ENCODE data around the gene NFKBIZ.
A peak's percentile ranks its signal among the peaks of the same experiment; 100 is the strongest.

NFKBIZ gene, protein sequence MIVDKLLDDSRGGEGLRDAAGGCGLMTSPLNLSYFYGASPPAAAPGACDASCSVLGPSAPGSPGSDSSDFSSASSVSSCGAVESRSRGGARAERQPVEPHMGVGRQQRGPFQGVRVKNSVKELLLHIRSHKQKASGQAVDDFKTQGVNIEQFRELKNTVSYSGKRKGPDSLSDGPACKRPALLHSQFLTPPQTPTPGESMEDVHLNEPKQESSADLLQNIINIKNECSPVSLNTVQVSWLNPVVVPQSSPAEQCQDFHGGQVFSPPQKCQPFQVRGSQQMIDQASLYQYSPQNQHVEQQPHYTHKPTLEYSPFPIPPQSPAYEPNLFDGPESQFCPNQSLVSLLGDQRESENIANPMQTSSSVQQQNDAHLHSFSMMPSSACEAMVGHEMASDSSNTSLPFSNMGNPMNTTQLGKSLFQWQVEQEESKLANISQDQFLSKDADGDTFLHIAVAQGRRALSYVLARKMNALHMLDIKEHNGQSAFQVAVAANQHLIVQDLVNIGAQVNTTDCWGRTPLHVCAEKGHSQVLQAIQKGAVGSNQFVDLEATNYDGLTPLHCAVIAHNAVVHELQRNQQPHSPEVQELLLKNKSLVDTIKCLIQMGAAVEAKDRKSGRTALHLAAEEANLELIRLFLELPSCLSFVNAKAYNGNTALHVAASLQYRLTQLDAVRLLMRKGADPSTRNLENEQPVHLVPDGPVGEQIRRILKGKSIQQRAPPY

DNA sequence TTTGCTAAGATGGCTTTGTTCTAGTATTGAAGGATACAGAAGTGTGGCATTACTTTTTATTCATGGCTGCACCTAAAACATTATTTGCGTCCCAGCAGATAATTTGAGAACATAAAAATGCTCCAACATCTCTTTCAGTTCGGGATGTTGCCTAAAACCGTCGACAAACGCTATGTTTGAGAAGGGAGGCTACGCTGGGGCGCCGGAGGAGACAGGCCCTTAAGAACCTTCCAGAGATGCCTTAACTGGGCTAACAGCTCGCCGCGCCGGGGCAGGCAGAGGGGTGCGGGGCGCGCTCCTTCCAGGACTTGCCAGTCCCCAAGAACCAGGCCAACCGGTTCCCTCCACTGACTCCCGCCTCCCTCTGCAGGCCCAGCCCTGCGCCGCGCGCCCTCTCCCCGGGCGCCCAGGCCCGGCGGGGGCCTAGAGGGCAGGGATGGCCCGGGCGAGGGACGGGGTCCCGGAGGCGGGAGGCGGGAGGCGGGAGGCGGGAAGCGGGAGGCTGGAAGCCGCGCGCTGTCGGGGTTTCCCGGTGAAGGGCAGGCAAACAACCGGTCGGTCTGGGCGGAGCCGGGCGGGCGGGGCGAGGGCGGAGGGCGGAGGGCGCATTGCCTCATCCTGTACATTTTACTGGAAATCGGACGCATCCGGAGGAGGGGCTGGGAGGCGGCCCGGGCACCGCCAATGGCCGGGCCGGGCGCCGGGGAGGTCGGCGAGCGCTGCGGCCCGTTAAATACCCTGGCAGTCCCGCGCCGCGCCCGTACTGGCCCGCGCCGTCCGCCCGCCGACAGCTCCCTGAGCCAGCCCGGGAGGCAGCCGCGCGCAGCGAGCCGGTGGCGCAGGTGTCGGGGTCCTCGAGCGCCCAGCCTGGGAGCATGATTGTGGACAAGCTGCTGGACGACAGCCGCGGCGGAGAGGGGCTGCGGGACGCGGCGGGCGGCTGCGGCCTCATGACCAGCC is at the start of gene NFKBIZ:
Gene NFKBIZ, plus strand, starts transcription at position 761 of the 960 bp plus-strand sequence. Its CDS starts 115 bp downstream, at position 876.
- in situ Hi-C loops (cut with HindIII; ENCODE audit: low pct_unique_long_range_greater_than_20kb, low sequenced_read_pairs): no loop called here
- TF ChIP-seq JUND (IDR thresholded peaks at IDR 0.05; ENCODE audit: low read depth): no peak
- peak; percentile 96 to 97 for DNase-seq (ENCODE audit: low read depth in 1 of 2, low spot score in 1 of 2)

DNA sequence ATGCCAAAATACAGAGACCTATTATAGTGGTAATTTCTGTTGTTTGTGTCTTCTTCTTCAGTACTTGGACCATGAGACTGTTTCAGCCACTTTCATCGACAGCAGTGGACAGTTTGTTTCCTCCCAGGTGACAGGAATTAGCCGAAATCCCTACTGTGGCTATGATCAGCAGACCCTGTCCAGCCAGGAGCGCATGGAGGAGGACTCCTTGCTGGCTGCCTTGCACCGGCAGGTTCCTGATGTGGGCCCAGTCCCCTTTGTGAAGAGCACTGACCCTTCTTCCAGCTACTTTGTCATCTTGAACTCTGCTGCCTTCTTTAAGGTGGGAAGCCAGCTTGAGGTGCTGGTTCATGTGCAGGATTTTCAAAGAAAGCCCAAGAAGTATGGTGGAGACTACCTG is 48.1 kb upstream of the NFKBIZ start:
- in situ Hi-C loops (cut with HindIII; ENCODE audit: low pct_unique_long_range_greater_than_20kb, low sequenced_read_pairs): no loop called here
- DNase-seq (ENCODE audit: low read depth in 1 of 2, low spot score in 1 of 2): no peak
- no peak for TF ChIP-seq JUND (IDR thresholded peaks at IDR 0.05; ENCODE audit: low read depth)

DNA sequence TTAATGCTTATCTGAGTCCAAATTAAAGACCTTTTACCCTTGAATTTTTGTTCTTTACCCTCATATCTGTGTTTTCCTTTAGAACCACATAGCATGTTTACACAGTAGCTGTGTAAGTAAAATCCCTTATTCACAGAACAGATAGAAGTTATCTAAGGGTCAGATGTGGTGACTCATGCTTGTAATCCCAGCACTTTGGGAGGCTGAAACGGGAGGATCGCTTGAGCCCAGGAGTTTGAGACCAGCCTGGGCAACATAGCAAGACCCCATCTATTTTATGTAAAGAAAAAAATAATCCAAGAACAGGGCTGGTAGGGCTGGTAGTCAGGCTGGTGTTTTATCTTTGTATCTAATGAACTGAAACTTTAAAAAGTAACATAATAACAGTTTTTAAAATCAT is 47.1 kb upstream of the NFKBIZ start:
- in situ Hi-C loops (cut with HindIII; ENCODE audit: low pct_unique_long_range_greater_than_20kb, low sequenced_read_pairs): no loop called here
- TF ChIP-seq JUND (IDR thresholded peaks at IDR 0.05; ENCODE audit: low read depth): no peak
- no peak for DNase-seq (ENCODE audit: low read depth in 1 of 2, low spot score in 1 of 2)

DNA sequence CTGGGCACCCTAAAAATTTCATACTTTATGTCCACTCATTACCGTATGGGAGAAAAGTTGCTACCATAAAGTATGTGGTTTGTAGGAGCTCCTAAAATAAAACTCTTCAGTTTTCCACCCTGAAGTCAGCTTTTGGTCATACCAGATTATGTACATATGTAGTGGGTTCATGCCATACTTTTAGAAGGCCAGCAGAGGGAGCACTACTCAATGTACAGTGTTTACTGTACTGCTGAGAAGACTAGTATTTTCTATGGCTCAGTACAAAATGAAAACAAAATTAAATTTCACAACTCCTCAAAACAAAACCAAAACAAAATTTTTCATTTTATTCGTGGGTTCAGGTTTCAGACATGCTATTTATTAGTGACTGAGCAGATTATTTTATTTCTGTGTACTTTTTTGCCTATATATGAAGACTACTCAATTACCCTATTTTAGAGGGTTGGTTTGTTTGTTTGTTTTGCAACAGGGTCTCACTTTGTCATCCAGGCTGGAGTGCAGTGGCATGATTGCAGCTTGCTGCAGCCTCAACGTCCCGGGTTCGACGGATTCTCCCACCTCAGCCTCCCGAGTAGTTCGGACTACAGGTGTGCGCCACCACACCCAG is 46.0 kb upstream of the NFKBIZ start:
- no peak for TF ChIP-seq JUND (IDR thresholded peaks at IDR 0.05; ENCODE audit: low read depth)
- in situ Hi-C loops (cut with HindIII; ENCODE audit: low pct_unique_long_range_greater_than_20kb, low sequenced_read_pairs): no loop called here
- peak; percentile 33 to 80 for DNase-seq (ENCODE audit: low read depth in 1 of 2, low spot score in 1 of 2)

DNA sequence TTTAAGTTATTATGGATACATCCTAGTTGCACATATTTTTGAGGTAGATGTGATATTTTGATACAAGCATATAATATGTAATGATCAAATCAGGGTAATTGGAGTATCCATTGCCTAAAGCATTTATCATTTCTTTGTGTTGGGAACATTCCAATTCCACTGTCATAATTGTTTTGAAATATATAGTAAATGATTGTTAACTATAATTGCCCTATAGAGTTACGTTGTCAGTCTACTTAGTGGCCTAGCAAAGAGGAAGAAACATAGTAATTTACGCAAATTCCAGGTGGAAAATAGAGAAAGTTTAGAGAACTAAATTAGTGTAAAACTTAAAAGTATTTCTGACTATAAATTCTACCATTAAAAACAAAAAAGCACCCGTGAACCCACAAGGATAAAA is 45.4 kb upstream of the NFKBIZ start:
- in situ Hi-C loops (cut with HindIII; ENCODE audit: low pct_unique_long_range_greater_than_20kb, low sequenced_read_pairs): no loop called here
- no peak for TF ChIP-seq JUND (IDR thresholded peaks at IDR 0.05; ENCODE audit: low read depth)
- DNase-seq (ENCODE audit: low read depth in 1 of 2, low spot score in 1 of 2): no peak

DNA sequence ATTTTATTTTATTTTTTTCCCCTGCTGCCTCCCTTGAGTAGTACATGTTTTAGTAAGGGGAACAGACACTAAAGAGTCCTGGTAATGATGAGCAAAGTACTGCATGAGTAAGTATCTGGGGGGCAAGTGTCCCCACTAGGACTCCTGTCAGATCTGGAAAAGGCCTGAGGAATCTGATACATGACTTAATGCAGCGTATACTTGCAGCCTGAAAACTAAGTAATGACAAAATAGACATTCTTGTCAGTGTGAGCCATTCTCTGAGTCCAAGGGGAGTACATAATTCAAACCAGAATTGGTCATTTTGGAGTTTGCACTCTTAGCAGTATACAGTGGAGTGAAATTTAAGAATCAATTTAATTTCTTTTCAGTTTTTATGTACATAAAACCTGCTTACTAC is 42.8 kb upstream of the NFKBIZ start:
- DNase-seq (ENCODE audit: low read depth in 1 of 2, low spot score in 1 of 2): no peak
- TF ChIP-seq JUND (IDR thresholded peaks at IDR 0.05; ENCODE audit: low read depth): no peak
- in situ Hi-C loops (cut with HindIII; ENCODE audit: low pct_unique_long_range_greater_than_20kb, low sequenced_read_pairs): no loop called here

DNA sequence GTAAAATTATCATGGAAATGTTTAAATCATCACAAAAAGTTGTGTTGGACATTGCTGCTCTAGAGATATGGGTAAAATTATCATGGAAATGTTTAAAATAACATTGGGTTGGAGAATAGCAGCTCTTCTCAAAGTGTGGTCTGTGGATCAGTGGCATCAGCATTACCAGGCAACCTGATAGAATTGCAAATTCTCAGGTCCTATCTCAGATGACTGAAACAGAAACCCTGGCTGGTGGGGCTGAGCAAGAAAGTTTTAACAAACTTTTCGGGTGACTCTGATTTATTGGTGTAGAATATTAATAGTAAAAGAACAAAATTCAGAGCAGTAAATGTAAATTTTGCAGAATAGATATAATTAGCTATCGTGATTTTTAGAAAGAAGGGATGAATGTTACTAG is 41.4 kb upstream of the NFKBIZ start:
- in situ Hi-C loops (cut with HindIII; ENCODE audit: low pct_unique_long_range_greater_than_20kb, low sequenced_read_pairs): no loop called here
- TF ChIP-seq JUND (IDR thresholded peaks at IDR 0.05; ENCODE audit: low read depth): no peak
- no peak for DNase-seq (ENCODE audit: low read depth in 1 of 2, low spot score in 1 of 2)

DNA sequence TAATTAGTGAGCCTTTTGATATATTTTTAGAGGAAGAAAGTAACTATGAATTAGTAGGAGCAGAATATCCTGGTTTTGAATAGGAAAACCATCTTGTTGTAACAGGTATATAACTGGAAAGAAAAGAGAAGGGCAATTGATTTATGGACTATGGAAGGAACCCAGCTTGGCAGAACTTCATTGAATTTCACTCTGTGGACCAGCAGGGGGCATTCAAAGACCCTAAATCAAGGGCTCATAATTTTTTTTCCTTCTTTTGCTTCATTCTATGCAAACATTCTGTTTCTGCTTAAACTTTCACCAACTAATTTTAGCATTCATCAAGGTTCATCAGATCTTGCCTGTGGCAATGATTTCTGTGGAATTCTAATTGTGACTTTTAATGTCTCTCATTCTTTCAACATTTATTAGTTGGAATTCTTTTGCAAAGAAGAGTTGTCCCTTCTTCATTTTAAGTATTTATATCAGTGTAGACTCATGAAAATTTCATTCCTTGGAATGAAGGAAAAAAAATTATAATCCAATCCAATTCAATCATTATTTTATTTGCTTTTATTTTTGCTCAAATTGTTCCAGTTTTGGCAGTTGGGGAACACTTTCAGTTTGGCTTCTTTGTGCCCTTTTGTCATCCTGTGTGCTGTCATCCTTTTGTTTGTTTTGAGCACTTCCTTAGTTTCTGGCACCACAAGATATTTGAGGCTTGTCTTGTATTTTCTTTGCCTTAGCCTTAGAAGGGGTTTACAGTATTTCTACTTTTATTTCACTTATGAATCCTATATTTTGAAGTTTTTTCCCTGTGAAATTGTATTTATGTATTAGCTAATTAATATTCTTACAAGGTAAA is 39.9 kb upstream of the NFKBIZ start:
- in situ Hi-C loops (cut with HindIII; ENCODE audit: low pct_unique_long_range_greater_than_20kb, low sequenced_read_pairs): no loop called here
- DNase-seq (ENCODE audit: low read depth in 1 of 2, low spot score in 1 of 2): peak in 1 of 2 experiments; percentile 47
- TF ChIP-seq JUND (IDR thresholded peaks at IDR 0.05; ENCODE audit: low read depth): no peak

DNA sequence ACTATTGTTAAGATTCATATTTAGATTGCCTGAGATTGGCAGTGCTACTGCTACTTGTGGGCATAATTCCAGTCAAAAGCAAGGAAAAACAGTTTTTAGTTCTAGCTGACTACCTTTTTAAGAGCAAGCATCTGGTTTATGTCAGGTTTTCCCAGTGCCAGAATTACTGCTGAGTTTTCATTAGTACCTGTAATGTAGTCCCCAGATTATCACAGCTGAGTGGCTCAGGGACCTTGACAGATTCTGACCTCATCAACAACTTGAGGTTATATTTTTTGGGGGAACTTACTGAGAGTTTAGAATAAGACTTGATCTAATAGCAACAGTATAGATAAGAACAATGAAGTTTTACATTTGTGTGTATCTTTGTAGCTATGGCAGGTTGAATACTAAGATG is 39.3 kb upstream of the NFKBIZ start:
- in situ Hi-C loops (cut with HindIII; ENCODE audit: low pct_unique_long_range_greater_than_20kb, low sequenced_read_pairs): no loop called here
- no peak for DNase-seq (ENCODE audit: low read depth in 1 of 2, low spot score in 1 of 2)
- no peak for TF ChIP-seq JUND (IDR thresholded peaks at IDR 0.05; ENCODE audit: low read depth)

DNA sequence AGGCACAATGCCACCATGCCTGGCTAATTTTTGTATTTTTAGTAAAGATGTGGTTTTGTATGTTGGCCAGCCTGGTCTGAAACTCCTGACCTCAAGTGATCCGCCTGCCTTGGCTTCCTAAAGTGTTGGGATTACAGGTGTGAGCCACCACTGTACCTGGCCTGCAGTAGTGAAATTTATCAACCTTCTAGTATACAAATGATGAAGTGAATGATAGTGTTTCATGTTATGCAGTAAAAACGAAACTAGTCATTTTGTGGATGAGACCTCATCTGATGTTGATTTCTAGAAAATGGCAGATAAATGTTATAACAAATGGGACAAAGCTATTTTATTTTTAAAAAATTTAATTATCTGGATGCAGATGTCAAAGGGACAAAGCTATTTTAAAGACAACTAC is 37.4 kb upstream of the NFKBIZ start:
- no peak for TF ChIP-seq JUND (IDR thresholded peaks at IDR 0.05; ENCODE audit: low read depth)
- in situ Hi-C loops (cut with HindIII; ENCODE audit: low pct_unique_long_range_greater_than_20kb, low sequenced_read_pairs): no loop called here
- no peak for DNase-seq (ENCODE audit: low read depth in 1 of 2, low spot score in 1 of 2)

DNA sequence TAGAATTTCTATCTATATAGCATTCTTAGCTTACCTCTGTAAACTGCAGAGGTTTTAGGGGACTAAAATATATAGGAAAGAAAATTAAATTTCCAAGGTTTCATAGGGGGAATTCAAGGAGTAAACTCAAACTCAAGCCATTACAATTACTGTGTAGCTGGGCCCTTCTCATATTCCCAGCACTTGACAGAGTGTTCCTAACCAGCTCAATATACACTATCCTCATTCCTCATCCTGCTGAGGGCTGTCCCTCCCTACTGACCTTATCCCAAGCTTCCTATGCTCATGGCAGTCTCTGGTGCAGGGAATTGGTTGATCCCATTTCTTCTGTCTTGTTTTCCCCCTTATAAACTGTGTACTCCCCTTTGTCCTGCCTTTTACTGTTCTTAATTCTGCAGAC is 36.4 kb upstream of the NFKBIZ start:
- in situ Hi-C loops (cut with HindIII; ENCODE audit: low pct_unique_long_range_greater_than_20kb, low sequenced_read_pairs): no loop called here
- DNase-seq (ENCODE audit: low read depth in 1 of 2, low spot score in 1 of 2): no peak
- no peak for TF ChIP-seq JUND (IDR thresholded peaks at IDR 0.05; ENCODE audit: low read depth)
